Stimulated activated effector memory CD8-positive, alpha-beta T cell treated with anti-CD3 and anti-CD28 coated beads, Interleukin-12 subunit alpha, Interleukin-12 subunit beta, amount 100 ng/mL, for 72 hours (primary cell): ENCODE data around the gene PLXNA1.

Source experiments
- ATAC-seq: fragments of 150-1000 bp; cut with Tn5 transposase; 2 replicates; pipeline ENCODE4 v1.10.0; 2021
- DNase-seq, 2 donors: peaks; one replicate each; pipeline ENCODE4 v3.0.0; 2021 to 2022; ENCODE audit warnings: low spot score in 2 of 2
- H3K27ac Mint-ChIP-seq: one replicate; pipeline ENCODE4 v1.8.0; 2022; ENCODE audit warnings: mild to moderate bottlenecking, mixed read lengths
- H3K36me3 Mint-ChIP-seq: one replicate; pipeline ENCODE4 v1.8.0; 2022; ENCODE audit warnings: mild to moderate bottlenecking, mixed read lengths
- H3K4me1 Mint-ChIP-seq: one replicate; pipeline ENCODE4 v1.8.0; 2022; ENCODE audit warnings: mixed read lengths
- H3K4me3 Mint-ChIP-seq: one replicate; pipeline ENCODE4 v1.8.0; 2022; ENCODE audit warnings: mild to moderate bottlenecking, mixed read lengths
- H3K9me3 Mint-ChIP-seq: one replicate; pipeline ENCODE4 v1.8.0; 2022; ENCODE audit warnings: mixed read lengths

PLXNA1 gene

DNA sequence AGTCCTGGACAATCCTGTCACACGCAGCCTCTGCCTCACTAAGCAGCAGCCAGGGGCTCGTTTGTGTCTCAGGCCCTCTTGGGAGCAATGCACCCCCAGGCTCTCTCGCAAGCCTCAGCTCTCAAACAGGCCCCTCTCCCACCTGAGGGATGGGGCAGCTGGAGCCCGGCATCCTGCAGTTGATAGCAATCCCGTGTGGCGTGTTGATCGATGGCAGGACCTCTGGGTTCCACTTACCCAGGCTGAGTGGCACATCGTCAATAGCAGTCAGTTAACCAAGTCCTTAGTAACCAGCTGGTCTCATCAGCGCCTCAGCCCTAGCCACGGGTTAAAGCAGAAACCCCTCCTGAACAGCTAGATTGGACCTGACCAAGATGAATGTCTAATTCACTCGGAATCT lies 36.5 kb upstream of the PLXNA1 start:
- DNase-seq (no peak), ATAC-seq (no peak)
- no peak overlapping the region for H3K27ac Mint-ChIP-seq
- H3K9me3 Mint-ChIP-seq, result no peaks in the 10 kb centered on the region
- peaks cover 20% of the 10 kb centered on the region for H3K4me1 Mint-ChIP-seq
- H3K36me3 Mint-ChIP-seq, result no peaks in the 10 kb centered on the region
- H3K4me3 Mint-ChIP-seq, result no peak overlapping the region

DNA sequence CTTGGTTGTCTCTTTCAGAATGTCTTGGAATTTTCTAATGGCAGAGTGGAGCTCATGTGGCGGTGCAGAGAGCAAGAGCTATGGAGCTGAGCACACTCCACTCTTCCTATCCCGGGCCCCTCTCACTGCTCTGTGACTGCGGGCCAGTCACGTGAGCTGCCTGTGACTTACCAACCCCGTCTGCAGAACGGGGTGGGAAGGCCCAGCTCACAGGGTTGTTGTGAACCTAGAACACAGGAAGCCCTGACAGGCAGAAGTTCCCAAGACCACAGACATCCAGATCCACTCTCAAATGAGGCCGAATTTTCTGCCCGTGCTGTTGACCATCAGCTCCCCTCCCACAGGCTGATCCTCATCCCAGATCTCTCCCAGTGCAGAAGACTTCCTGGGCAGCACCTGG lies 35.5 kb upstream of the PLXNA1 start:
- DNase-seq (no peak), ATAC-seq (peak; percentile 43)
- H3K4me1 Mint-ChIP-seq, result peaks cover 14% of the 10 kb centered on the region
- H3K36me3 Mint-ChIP-seq, result no peaks in the 10 kb centered on the region
- no peak overlapping the region for H3K27ac Mint-ChIP-seq
- no peaks in the 10 kb centered on the region for H3K9me3 Mint-ChIP-seq
- H3K4me3 Mint-ChIP-seq, result no peak overlapping the region

DNA sequence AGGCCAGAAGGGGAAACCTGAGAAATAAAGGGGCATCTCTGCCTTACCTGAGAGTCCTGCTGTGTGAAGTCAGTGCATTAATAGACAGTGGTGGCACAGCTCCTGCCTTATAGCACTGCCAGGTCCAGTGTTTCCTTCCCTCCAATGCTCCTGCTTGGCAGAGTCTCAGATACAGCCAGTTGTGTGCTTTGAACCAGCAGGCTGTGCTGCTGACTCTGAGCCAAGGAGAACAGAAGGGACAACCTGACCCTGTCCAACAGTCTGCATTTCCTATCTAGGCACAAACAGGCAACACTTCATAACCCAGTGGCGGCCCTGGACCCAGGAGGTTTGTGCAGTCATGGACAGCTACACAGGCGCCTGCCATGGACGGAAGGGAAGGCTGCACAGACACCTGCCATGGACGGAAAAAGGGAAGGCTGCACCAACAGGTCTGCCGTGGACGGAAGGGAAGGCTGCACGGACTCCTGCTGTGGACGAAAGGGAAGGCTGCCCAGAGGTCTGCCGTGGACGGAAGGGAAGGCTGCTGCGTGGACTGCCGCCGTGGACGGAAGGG lies 33.9 kb upstream of the PLXNA1 start:
- H3K27ac Mint-ChIP-seq, result no peak overlapping the region
- no peaks in the 10 kb centered on the region for H3K36me3 Mint-ChIP-seq
- no peaks in the 10 kb centered on the region for H3K9me3 Mint-ChIP-seq
- DNase-seq (no peak), ATAC-seq (no peak)
- H3K4me3 Mint-ChIP-seq, result no peak overlapping the region
- H3K4me1 Mint-ChIP-seq, result peaks cover 9% of the 10 kb centered on the region

DNA sequence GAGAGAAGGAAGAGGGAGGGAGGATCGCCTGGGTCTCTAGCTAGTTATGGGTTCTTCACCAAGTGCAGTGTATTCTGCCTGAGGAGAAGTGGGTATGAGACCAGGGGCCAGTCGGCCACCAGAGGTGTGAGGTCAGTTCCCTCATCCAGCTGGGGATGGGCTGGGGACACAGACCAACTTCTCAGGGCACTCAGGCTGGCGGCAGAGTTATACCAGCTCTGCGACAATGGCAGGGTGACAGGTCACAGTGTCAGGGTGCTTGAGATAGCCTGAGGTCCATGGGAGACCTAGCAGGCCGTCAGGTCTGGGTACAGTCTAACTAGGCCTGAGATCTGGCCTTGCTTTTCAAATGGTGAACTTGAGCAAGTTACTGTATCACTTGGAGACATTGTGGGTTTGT lies 31.4 kb upstream of the PLXNA1 start:
- Mint-ChIP-seq H3K27ac (no peak overlapping the region), H3K9me3 (no peaks in the 10 kb centered on the region), H3K4me1 (peaks cover 18% of the 10 kb centered on the region), H3K4me3 (no peak overlapping the region), H3K36me3 (no peaks in the 10 kb centered on the region)
- no peak for DNase-seq
- no peak for ATAC-seq

DNA sequence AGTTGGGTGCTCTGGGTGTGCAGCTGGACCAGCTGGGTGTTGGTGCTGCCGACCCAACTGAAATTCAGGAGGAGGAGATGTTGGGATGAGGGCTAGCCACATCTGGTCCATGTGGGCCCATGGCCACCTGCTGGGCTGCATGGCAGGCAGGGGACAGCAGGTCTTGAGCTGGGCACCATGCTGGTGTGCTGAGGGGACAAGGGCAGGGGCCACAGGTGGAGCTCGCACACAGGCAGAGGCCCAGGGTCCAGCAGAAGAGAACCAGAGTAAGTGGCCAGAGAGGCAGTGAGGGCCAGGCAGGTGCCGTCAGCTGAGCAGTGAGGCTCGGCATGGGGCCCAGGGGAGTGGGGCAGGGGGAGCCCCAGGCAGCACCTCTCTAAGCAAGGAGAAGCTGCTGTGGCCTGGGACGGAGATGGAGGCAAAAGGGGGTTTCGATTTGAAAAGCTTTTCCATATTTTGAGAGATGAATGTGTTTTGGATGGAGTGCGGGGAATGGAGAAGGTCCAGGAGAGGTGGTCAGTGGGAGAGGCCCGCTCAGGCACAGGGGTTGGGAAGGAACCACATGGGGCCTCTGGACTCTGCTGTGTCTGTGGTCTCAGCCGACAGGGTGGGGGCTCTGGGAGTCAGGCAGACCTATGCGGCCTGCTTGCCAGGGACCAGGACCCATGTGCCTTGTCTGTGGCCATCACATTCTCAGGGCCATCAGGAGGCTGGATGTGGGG lies 30.5 kb upstream of the PLXNA1 start:
- Mint-ChIP-seq H3K9me3 (no peaks in the 10 kb centered on the region), H3K36me3 (no peaks in the 10 kb centered on the region), H3K4me3 (no peak overlapping the region), H3K4me1 (peaks cover 13% of the 10 kb centered on the region), H3K27ac (no peak overlapping the region)
- DNase-seq, result no peak
- no peak for ATAC-seq

DNA sequence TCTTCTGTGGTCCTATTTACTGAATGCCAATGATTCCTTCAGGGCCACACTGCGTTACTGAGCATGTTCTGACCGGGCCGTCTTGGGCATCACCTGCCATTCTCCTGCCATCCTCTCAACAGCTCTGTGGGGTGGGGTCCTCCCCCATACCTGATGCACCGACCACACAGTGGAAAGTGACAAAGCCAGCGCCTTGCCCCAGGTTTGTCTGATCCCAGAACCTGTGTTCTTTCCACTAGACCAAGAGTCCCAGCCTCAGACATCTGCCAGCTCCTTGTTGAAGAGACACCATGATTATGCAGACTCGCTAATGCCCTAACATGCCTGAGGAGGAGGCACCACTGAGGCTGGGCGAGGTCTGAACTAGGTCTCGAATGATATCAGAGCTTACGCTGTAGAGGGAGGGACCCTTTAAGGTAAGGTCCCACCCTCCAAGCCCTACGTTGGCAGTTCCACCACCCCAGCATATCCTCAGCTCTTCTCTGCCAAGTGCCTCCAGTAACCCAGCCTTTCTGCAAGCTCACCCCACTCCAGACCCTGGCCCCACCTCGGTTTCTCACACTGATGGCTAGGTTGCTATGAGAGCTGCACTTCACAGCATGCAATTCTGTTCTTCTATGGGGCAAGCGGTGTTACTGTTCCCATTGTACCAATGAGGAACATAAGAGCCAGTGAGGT lies 29.8 kb upstream of the PLXNA1 start:
- no peak for ATAC-seq
- Mint-ChIP-seq H3K27ac (no peak overlapping the region), H3K36me3 (no peaks in the 10 kb centered on the region), H3K9me3 (no peaks in the 10 kb centered on the region), H3K4me1 (peaks cover 11% of the 10 kb centered on the region), H3K4me3 (no peak overlapping the region)
- no peak for DNase-seq

DNA sequence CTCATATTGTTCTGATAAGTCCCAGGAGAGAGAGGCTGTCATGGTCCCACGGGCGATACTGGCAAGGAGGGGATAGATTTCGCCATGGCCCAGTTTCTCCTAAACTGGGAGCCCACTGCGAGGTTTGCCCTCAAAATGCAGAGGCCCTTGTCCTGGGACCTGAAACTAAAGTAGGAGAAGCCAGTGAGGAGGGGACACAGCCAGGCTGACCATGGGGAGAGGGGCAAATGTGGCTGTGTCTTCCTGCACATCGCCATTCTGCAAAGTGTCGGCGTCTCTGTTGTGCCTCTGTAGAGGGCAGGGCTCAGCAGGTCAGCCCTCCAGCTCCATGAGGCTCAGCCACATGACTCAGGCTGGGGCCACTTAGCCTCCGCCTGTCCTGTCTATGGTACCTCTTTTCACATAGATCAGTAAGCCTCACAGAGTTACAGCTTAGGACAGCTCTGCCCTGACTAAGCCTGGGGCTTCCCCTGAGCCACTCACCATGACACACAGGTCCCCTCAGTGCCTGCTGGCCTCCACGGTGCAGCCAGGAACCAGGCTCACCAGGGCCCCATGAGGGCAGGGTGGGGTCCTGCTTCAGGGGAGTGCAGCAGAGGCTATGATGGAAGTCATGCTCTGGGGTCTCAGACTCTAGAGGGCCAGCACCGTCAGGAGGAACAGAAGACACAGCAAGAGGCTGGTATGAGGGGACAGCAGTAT lies 28.6 kb upstream of the PLXNA1 start:
- DNase-seq, result no peak
- Mint-ChIP-seq H3K27ac (peak overlapping the region; percentile 64), H3K9me3 (no peaks in the 10 kb centered on the region), H3K4me1 (peaks cover 11% of the 10 kb centered on the region), H3K4me3 (no peak overlapping the region), H3K36me3 (no peaks in the 10 kb centered on the region)
- peak; percentile 93 for ATAC-seq

DNA sequence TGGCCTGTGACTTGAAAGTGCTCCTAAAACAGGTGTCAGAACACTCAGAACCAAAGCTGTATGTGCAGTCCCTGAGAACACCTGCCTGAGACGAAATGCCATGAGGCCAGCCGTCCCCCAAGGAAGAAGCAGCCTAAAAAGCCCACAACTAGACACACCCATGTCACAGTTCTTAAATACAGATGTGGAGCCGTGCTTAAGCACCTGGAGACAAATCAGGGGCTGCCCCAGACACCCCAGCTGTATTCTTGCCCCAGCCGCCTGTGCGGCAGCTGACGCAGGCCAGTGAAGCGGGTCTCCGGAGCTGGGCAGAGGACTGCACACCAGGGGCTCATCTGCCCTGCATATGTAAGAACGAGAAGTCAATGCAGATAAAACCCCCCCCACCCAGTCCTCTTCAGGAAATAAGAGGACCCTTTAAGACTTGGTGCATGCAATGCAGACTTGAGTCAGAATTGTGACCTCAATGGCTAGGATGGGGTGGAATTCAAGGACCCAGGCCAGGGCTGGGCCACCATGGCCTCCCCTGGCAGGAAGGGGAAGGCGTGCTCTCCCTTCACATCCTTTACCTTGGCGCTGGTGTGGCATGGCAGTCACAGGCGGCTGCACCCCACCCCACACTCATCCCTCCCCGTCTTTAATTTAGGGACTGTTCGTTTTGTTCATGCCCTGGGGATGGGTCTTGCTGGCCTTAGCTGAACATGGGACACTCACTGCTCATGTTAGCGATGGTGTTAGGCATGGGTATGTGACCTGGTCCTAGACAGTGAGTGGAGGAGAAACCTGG lies 27.7 kb upstream of the PLXNA1 start:
- no peaks in the 10 kb centered on the region for H3K9me3 Mint-ChIP-seq
- no peak for ATAC-seq

DNA sequence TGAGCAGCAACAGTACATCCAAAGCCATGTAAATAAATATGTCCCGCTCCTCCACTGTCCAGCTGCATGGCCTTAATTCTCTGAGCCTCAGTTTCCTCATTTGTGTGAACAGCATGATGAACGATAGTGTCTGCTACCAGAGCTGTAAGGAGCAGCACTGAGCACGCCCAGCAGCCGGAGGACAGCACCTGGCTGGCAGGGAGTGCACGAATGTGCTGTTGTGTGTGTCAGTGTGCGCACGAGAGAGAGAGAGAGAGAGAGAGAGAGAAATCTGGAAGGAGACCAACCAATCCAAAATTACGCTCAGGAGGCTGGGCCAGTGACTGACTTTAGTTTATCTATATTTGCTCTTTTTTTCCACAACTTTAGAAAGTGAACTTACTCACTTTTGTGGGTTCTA lies 26.6 kb upstream of the PLXNA1 start:
- Mint-ChIP-seq H3K4me3 (no peak overlapping the region), H3K9me3 (no peaks in the 10 kb centered on the region), H3K27ac (no peak overlapping the region), H3K4me1 (peaks cover 16% of the 10 kb centered on the region), H3K36me3 (no peaks in the 10 kb centered on the region)
- DNase-seq, result no peak
- no peak for ATAC-seq

More for the DNA sequence above, 27.7 kb upstream of the PLXNA1 start:
- no peak for DNase-seq
- H3K4me1 Mint-ChIP-seq, result peaks cover 12% of the 10 kb centered on the region
- H3K36me3 Mint-ChIP-seq, result no peaks in the 10 kb centered on the region
- H3K4me3 Mint-ChIP-seq, result no peak overlapping the region
- peak overlapping the region; percentile 64 for H3K27ac Mint-ChIP-seq

DNA sequence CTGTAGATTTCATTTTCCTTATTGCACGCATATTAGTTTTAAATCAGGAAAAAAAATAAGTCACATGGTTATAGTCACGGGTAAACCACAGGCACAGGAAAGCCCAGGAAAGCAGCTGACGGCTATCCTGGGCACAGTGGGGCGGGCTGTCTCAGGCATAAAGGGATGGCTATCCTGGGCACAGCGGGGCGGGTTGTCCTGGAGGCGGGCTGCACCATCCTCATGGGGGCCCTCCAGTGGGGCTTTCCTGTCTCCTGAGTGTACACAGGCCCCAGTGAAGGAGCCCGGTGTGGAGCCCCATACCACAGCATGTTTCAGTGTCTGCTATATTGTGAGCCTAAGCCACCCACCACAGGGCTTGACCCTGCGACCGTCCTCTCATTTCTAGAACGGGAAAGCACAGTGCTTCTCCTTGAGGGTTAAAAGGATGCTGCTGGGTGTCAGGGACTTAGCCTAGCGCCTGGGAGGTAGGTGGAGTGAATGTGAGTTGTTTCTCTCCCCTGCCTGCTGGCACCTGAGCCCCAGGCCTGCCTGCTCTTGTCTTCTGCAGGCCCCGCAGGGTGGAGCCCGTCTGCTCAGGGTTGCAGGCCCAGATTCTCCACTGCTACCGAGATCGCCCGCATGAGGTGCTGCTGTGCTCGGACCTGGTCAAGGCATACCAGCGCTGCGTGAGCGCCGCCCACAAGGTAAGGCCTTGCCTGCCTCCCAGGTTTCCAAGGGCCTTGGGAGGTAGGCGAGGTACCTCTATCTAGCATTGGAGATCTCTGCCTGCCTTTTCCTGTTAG lies 25.9 kb upstream of the PLXNA1 start:
- Mint-ChIP-seq H3K4me3 (no peak overlapping the region), H3K36me3 (no peaks in the 10 kb centered on the region), H3K4me1 (peaks cover 16% of the 10 kb centered on the region), H3K27ac (no peak overlapping the region), H3K9me3 (no peaks in the 10 kb centered on the region)
- ATAC-seq (no peak), DNase-seq (no peak)

DNA sequence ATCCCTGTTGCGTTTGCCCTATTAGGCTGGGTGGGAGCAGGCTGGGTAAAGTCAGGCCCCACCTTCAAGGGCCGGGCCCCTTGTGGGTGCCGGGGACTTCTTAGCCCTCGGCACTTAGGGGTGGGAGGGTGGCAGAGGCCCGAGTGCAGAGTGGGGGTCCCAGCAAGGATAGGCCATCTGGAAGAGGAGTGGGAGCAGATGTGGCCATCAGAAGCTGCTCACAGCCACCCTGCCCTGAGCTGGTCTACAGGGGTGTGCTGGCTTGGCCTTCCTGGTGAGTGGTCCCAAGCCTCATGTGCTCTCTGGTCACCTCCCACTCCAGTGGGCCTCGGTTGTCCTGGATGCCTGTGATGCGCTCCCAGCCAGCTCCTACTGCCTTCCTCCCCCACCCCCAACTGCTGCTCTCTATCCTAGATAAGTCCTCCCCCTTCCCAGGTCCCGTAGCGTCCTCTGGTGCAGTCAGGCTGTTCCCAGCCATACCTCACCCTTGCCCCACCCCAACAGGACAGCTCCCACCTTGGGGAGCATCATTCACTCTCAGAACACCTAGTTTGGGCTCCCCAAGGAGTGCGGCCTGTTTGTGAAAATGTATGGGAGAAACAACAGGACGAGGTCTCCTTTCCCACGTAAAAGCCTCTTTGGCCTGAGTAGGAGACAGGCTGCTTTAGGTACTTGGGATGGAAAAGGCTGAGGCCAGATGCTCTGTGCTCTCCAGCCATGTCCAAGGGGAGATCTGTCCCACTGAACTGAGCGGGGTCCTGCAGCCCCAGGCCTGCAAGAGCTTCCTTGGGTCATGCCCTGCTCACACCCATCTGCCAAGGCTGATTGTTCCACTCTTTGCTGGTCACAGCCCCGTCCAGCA lies 24.9 kb upstream of the PLXNA1 start:
- Mint-ChIP-seq H3K4me1 (peaks cover 16% of the 10 kb centered on the region), H3K9me3 (no peaks in the 10 kb centered on the region), H3K36me3 (no peaks in the 10 kb centered on the region), H3K4me3 (no peak overlapping the region), H3K27ac (peak overlapping the region; percentile 63)
- no peak for ATAC-seq
- no peak for DNase-seq

DNA sequence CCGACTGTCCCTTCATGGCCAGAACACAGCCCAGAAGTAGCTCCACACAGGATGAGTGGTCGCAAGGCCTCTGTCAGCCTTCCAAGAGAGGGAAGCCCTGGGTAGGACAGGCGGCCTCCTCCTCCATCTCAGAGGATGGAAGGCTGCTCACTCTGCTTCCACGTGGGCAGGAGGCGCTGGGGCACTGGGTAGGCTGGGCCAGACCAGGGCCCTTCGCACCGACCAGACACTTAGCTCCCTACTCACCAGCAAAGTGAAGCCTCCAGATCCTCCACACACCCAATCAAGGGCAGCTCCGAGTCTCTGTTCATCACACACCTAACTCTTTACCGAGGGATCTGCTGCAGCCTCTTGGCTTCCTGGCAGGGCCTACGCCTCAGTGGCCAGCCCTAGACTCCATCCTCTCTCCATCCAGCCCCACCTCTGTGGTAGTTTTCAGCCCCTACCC lies 24.3 kb upstream of the PLXNA1 start:
- DNase-seq (no peak), ATAC-seq (no peak)
- H3K4me3 Mint-ChIP-seq, result no peak overlapping the region
- H3K27ac Mint-ChIP-seq, result peak overlapping the region; percentile 63
- H3K4me1 Mint-ChIP-seq, result peaks cover 16% of the 10 kb centered on the region
- no peaks in the 10 kb centered on the region for H3K36me3 Mint-ChIP-seq
- no peaks in the 10 kb centered on the region for H3K9me3 Mint-ChIP-seq

DNA sequence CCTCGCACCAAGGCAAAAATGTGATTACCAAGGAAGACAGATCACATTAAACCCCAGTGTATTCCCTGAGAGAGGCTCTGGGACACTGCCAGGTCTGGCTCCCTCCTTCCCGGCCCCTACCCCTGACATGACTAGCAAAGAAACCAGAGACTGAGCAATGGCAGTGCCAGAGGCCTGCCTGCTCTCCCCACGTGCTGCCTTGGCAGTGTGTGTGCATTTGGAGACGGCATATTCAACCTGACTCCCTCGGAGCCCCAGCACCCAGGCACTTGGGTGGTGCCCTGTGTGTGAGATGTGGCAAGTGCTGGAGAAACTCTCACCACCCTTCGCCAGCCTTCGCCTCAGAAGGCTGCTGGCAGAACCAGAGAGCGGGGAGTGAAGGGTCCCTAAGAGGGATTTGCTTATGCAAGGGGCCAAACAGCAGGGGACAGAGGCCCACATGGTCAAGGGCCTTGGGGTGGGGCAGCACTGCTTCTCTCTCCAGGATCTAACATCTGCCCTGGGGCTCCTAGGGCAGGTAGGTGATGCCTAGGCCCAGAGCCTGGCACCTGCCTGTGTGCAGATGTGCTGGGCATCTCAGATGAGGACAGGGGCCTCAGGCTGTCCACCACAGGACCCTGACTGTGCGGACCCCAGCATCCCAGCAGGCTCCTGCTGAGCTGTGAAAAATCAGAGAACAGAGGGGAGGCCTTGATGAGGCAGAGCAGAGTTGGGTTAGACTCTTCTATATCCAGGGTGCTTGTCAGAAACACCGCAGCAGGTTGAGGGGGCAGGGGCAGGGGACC lies 23.6 kb upstream of the PLXNA1 start:
- Mint-ChIP-seq H3K9me3 (no peaks in the 10 kb centered on the region), H3K4me1 (peaks cover 11% of the 10 kb centered on the region), H3K4me3 (no peak overlapping the region), H3K27ac (peak overlapping the region; percentile 63), H3K36me3 (no peaks in the 10 kb centered on the region)
- ATAC-seq, result no peak
- DNase-seq, result no peak
